CD4-positive, alpha-beta T cell treated with Interleukin-17A for 4 hours (primary cell): ENCODE results near the gene ZBTB7B.

ENCODE experiments used
- DNase-seq: peaks from one replicate; pipeline ENCODE4 v3.0.0-alpha.2; 2020; ENCODE audit warnings: mixed read lengths

ZBTB7B gene

GRCh38 chr1:155005076-155006011 lies 2.7 kb downstream of the ZBTB7B start:
- peak; percentile 62 for DNase-seq

- peak; percentile 57 for DNase-seq
Measured at GRCh38 chr1:155006601-155007101, 4.0 kb downstream of the ZBTB7B start.

- DNase-seq, result no peak
Measured at GRCh38 chr1:155007251-155007828, 4.7 kb downstream of the ZBTB7B start.

GRCh38 chr1:155008015-155008941 lies 5.7 kb downstream of the ZBTB7B start:
- DNase-seq, result peak; percentile 75

GRCh38 chr1:155009221-155009711 lies 6.7 kb downstream of the ZBTB7B start:
- peak; percentile 54 for DNase-seq

- no peak for DNase-seq
Measured at GRCh38 chr1:155009742-155010141, 7.1 kb downstream of the ZBTB7B start.

- peak; percentile 68 for DNase-seq
Measured at GRCh38 chr1:155010211-155010918, 7.8 kb downstream of the ZBTB7B start.

GRCh38 chr1:155011004-155011416 lies 8.4 kb downstream of the ZBTB7B start:
- no peak for DNase-seq

- DNase-seq, result no peak
Measured at GRCh38 chr1:155011437-155012025, 8.9 kb downstream of the ZBTB7B start.

GRCh38 chr1:155012026-155012546 lies 9.5 kb downstream of the ZBTB7B start:
- peak; percentile 57 for DNase-seq

- no peak for DNase-seq
Measured at GRCh38 chr1:155012776-155013602, 10.4 kb downstream of the ZBTB7B start.

- DNase-seq, result peak; percentile 87
Measured at GRCh38 chr1:155013632-155014031, 11.0 kb downstream of the ZBTB7B start.

- DNase-seq, result no peak
Measured at GRCh38 chr1:155014709-155015508, 12.3 kb downstream of the ZBTB7B start.

- DNase-seq, result no peak
Measured at GRCh38 chr1:155015527-155016230, 13.1 kb downstream of the ZBTB7B start.

GRCh38 chr1:155016231-155016831 lies 13.7 kb downstream of the ZBTB7B start:
- peak; percentile 57 for DNase-seq

GRCh38 chr1:155017041-155017945 lies 14.7 kb downstream of the ZBTB7B start:
- DNase-seq, result peak; percentile 95

GRCh38 chr1:155017946-155018316 lies 15.3 kb downstream of the ZBTB7B start:
- no peak for DNase-seq
